Measurements from ENCODE around the gene HCFC1.

The HCFC1 gene

DNA sequence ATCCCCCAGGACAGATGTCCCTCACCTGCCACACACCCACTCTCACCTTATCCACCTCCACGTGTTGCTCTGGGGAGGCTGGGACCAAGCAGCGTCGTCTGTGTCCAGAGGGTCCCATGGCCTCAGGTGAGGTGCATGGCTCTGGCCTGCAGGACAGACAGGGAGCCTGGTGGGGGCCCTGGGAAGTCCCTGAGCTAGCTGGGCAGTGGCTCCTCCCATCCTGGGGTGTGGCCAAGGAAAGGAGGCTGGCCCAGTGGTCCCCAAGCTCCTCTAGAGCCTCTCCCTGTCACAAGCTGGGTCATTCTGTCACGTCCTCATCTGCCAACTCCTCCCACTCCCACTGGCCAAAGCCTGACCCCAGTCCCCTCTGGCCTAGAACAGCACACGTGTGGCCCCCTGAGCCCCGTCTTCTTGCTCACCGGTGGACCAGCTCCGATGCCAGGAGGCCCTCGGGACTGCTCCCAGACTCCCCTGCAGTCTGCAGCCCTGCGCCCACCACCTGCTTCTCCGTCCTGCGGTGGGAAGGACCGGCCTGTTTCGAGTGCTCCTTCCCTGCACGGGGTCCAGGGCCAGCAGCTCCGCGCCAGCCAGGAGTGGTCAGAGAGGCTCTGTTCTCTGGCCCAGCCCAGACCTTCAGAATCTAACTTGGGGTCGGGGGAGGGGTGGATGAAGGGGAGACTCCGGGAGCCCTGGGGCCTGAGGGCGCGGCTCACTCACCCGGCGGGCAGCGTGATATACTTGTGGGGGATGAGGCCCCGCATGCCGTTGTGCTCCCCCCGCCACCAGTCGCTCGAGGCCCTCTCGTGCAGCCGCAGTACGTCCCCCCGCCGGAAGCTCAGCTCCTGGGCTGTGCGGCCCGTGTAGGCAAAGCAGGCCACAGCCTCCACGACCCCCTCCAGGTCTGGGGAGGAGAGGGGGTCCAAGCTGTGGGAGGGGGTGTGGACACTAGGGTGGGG is 62.3 kb downstream of the HCFC1 start:
- CTCF ChIA-PET: interaction anchor here (0.6 to 5.1 kb wide), 2 partner anchors 14 to 17 kb away, joined by 4 to 29 read pairs; partner anchors contain the start of gene ARHGAP4
- no peak for DNase-seq (ENCODE audit: low read depth, low spot score)
- POLR2A ChIA-PET: no interaction called here
- TF ChIP-seq, protein P1, sequence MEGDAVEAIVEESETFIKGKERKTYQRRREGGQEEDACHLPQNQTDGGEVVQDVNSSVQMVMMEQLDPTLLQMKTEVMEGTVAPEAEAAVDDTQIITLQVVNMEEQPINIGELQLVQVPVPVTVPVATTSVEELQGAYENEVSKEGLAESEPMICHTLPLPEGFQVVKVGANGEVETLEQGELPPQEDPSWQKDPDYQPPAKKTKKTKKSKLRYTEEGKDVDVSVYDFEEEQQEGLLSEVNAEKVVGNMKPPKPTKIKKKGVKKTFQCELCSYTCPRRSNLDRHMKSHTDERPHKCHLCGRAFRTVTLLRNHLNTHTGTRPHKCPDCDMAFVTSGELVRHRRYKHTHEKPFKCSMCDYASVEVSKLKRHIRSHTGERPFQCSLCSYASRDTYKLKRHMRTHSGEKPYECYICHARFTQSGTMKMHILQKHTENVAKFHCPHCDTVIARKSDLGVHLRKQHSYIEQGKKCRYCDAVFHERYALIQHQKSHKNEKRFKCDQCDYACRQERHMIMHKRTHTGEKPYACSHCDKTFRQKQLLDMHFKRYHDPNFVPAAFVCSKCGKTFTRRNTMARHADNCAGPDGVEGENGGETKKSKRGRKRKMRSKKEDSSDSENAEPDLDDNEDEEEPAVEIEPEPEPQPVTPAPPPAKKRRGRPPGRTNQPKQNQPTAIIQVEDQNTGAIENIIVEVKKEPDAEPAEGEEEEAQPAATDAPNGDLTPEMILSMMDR (IDR thresholded peaks at IDR 0.05; ENCODE audit: insufficient read depth, low read length, missing control alignments): no peak
- H3K4me3 ChIP-seq (ENCODE audit: low read depth, low read length): no peak overlapping the region

DNA sequence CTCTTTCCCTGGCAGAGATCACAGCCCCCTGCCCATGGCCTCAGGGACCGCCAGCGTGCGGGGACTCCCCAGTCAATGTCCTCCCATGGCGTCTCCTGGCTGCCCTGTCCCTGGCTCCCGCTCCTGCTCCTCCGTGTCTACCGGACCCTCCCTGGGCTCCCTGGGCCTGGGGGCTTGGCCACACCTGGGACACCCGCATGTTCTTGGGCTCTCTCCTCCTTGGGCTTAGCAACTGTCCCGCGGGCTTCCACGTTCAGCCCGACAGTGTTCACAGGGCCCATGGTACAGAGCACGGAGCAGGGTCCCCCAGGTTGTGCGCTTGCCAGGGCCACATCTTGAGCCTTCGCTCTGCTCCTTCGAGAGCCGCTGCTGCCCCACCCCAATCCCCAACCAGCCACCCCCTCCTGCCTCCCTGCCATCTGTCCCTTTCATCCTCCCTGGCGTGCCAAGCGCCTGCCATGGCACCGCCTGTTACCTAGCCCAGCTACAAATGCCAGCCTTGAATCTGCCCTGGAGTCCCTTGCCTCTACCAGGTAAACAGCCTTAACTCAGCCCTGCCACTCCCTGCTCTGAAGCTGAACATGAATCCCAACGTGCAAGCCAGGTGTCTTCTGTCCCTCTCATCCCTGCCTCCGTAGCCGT is 63.3 kb downstream of the HCFC1 start:
- no peak for DNase-seq (ENCODE audit: low read depth, low spot score)
- CTCF ChIA-PET: interaction anchor here (5.1 kb wide), 1 partner anchor 15 kb away, joined by 29 read pairs; no protein-coding TSS in a partner anchor
- H3K4me3 ChIP-seq (ENCODE audit: low read depth, low read length): no peak overlapping the region
- TF ChIP-seq, protein P1 (IDR thresholded peaks at IDR 0.05; ENCODE audit: insufficient read depth, low read length, missing control alignments): no peak
- POLR2A ChIA-PET: no interaction called here

DNA sequence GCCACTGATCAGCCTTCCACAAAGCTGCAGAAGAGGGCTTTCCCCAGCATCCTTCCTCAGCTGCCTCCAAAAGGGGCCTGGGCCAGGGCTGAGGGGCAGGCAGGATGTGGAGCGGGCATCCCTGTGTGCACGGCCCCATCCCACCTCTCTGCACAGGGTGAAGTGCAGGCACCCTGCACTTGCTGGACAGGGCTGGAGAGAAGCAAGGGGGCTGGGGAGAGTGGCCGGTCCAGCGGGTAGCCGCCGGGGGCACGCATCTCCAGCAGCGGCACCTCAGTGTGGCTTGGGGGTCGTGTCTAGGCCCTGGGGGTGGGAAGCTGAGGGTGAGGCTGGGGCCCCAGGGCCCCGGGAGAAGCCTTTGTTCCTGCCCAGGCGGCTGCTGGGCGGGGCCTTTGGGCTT is 64.2 kb downstream of the HCFC1 start:
- TF ChIP-seq, protein P1 (IDR thresholded peaks at IDR 0.05; ENCODE audit: insufficient read depth, low read length, missing control alignments): no peak
- POLR2A ChIA-PET: no interaction called here
- no peak overlapping the region for H3K4me3 ChIP-seq (ENCODE audit: low read depth, low read length)
- CTCF ChIA-PET: interaction anchor here (0.8 to 1.8 kb wide), 2 partner anchors 11 to 15 kb away, joined by 3 to 7 read pairs; no protein-coding TSS in a partner anchor
- no peak for DNase-seq (ENCODE audit: low read depth, low spot score)

DNA sequence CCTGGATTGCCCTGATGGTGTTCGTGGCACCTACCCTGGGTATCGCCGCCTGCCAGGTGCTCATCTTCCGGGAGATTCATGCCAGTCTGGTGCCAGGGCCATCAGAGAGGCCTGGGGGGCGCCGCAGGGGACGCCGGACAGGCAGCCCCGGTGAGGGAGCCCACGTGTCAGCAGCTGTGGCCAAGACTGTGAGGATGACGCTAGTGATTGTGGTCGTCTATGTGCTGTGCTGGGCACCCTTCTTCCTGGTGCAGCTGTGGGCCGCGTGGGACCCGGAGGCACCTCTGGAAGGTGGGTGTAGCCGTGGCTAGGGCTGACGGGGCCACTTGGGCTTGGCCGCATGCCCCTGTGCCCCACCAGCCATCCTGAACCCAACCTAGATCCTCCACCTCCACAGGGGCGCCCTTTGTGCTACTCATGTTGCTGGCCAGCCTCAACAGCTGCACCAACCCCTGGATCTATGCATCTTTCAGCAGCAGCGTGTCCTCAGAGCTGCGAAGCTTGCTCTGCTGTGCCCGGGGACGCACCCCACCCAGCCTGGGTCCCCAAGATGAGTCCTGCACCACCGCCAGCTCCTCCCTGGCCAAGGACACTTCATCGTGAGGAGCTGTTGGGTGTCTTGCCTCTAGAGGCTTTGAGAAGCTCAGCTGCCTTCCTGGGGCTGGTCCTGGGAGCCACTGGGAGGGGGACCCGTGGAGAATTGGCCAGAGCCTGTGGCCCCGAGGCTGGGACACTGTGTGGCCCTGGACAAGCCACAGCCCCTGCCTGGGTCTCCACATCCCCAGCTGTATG is 65.3 kb downstream of the HCFC1 start:
- ChIA-PET POLR2A (no interaction called here), CTCF (interaction anchor here (1.8 kb wide), 1 partner anchor 16 kb away, joined by 7 read pairs; no protein-coding TSS in a partner anchor)
- no peak overlapping the region for H3K4me3 ChIP-seq (ENCODE audit: low read depth, low read length)
- TF ChIP-seq, protein P1 (IDR thresholded peaks at IDR 0.05; ENCODE audit: insufficient read depth, low read length, missing control alignments): no peak
- no peak for DNase-seq (ENCODE audit: low read depth, low spot score)

DNA sequence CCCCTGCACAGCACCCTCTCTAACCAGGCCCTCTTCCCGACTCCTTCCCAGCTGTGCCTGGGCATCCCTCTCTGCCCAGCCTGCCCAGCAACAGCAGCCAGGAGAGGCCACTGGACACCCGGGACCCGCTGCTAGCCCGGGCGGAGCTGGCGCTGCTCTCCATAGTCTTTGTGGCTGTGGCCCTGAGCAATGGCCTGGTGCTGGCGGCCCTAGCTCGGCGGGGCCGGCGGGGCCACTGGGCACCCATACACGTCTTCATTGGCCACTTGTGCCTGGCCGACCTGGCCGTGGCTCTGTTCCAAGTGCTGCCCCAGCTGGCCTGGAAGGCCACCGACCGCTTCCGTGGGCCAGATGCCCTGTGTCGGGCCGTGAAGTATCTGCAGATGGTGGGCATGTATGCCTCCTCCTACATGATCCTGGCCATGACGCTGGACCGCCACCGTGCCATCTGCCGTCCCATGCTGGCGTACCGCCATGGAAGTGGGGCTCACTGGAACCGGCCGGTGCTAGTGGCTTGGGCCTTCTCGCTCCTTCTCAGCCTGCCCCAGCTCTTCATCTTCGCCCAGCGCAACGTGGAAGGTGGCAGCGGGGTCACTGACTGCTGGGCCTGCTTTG is 66.0 kb downstream of the HCFC1 start:
- no peak overlapping the region for H3K4me3 ChIP-seq (ENCODE audit: low read depth, low read length)
- DNase-seq (ENCODE audit: low read depth, low spot score): no peak
- POLR2A ChIA-PET: no interaction called here
- TF ChIP-seq, protein P1 (IDR thresholded peaks at IDR 0.05; ENCODE audit: insufficient read depth, low read length, missing control alignments): no peak
- CTCF ChIA-PET: no interaction called here
